Endothelial cell (in vitro differentiated cells): ENCODE measurements around the gene ATAD3A. TPM values are rescaled to one million over a fixed set of nuclear protein-coding genes. Genes with fewer than 3 reads are reported as not detected.
"Not testable (repeated sequence)": the region's sequence is repeated elsewhere in the genome, so short reads cannot be mapped to it uniquely, and the experiment has no call there.

Experiments used
- DNase-seq: peaks from one replicate; pipeline ENCODE4 v3.0.0; 2021; ENCODE audit warnings: low spot score
- H3K27ac Mint-ChIP-seq: one replicate; pipeline ENCODE4 v1.8.0; 2021; ENCODE audit warnings: mixed read lengths, inconsistent platforms; ENCODE audit not compliant: unreplicated experiment
- H3K27me3 Mint-ChIP-seq: one replicate; pipeline ENCODE4 v1.8.0; 2021; ENCODE audit warnings: mild to moderate bottlenecking, moderate library complexity, mixed read lengths, inconsistent platforms; ENCODE audit not compliant: unreplicated experiment
- H3K36me3 Mint-ChIP-seq: one replicate; pipeline ENCODE4 v1.8.0; 2021; ENCODE audit warnings: mild to moderate bottlenecking, low read depth, mixed read lengths, inconsistent platforms; ENCODE audit not compliant: unreplicated experiment
- H3K4me1 Mint-ChIP-seq: one replicate; pipeline ENCODE4 v1.8.0; 2021; ENCODE audit warnings: mild to moderate bottlenecking, mixed read lengths, inconsistent platforms; ENCODE audit not compliant: unreplicated experiment
- H3K4me3 Mint-ChIP-seq: one replicate; pipeline ENCODE4 v1.8.0; 2021; ENCODE audit warnings: mild to moderate bottlenecking, mixed read lengths, inconsistent platforms; ENCODE audit not compliant: unreplicated experiment
- H3K9me3 Mint-ChIP-seq: one replicate; pipeline ENCODE4 v1.8.0; 2021; ENCODE audit warnings: mixed read lengths, inconsistent platforms; ENCODE audit not compliant: unreplicated experiment
- total RNA-seq: library from RNA; stranded (reverse); fragmentation: NEBNext Ultra II Directional; extraction: Animal tissue kit (Norgen Biotek cat#: 25700); gene quantifications from one replicate; pipeline ENCODE4 v1.2.1, GENCODE V29; 2021; ENCODE audit not compliant: unreplicated experiment
- TF ChIP-seq, protein P1 (sequence below): fragments of 200-600 bp; sonication (generic); IDR thresholded peaks from one replicate; pipeline ENCODE4 v1.5.0; 2021; ENCODE audit warnings: antibody characterized with exemption; ENCODE audit not compliant: unreplicated experiment

The ATAD3A gene
- total RNA-seq, 1 donor from 2014 or later: 30.4 TPM

DNA sequence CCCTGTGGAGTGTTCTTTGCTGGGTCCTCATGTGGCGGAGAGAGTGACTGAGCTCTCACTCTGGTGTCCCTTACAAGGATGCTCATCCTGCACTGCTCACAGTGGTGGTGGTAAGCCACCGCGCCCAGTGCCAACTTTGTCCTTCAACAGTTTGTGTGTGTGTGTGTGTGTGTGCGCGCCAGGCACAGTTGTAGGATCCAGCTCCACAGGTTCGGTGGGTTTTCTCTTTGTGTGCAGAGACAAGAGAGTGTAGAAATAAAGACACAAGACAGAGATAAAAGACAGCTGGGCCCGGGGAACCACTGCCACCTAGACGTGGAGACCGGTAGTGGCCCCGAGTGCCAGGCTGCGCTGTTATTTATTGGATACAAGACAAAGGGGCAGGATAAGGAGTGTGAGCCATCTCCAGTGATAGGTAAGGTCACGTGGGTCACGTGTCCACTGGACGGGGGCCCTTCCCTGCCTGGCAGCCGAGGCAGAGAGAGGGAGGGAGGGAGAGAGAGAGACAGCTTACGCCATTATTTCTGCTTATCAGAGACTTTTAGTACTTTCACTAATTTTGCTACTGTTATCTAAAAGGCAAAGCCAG is 7.1 kb upstream of the ATAD3A start:
- H3K4me1 Mint-ChIP-seq: not testable (repeated sequence)
- TF ChIP-seq, protein P1, sequence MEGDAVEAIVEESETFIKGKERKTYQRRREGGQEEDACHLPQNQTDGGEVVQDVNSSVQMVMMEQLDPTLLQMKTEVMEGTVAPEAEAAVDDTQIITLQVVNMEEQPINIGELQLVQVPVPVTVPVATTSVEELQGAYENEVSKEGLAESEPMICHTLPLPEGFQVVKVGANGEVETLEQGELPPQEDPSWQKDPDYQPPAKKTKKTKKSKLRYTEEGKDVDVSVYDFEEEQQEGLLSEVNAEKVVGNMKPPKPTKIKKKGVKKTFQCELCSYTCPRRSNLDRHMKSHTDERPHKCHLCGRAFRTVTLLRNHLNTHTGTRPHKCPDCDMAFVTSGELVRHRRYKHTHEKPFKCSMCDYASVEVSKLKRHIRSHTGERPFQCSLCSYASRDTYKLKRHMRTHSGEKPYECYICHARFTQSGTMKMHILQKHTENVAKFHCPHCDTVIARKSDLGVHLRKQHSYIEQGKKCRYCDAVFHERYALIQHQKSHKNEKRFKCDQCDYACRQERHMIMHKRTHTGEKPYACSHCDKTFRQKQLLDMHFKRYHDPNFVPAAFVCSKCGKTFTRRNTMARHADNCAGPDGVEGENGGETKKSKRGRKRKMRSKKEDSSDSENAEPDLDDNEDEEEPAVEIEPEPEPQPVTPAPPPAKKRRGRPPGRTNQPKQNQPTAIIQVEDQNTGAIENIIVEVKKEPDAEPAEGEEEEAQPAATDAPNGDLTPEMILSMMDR: peak; percentile 62

DNA sequence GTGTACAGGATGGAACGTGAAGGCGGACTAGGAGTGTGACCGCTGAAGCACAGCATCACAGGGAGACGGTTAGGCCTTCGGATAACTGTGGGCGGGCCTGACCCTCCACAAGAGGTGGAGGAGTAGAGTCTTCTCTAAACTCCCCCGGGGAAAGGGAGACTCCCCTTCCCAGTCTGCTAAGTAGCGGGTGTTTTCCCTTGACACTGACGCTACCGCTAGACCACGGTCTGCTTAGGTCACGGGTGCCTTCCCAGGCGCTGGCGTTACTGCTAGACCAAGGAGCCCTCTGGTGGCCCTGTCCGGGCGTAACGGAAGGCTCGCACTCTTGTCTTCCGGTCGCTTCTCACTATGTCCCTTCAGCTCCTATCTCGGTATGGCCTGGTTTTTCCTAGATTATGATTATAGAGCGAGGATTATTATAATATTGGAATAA is 6.6 kb upstream of the ATAD3A start:
- not testable (repeated sequence) for H3K9me3 Mint-ChIP-seq, H3K4me1 Mint-ChIP-seq, DNase-seq, H3K27ac Mint-ChIP-seq, H3K27me3 Mint-ChIP-seq, H3K4me3 Mint-ChIP-seq, H3K36me3 Mint-ChIP-seq

More for the DNA sequence above, 7.1 kb upstream of the ATAD3A start:
- not testable (repeated sequence) for H3K36me3 Mint-ChIP-seq, H3K27me3 Mint-ChIP-seq, H3K9me3 Mint-ChIP-seq
- DNase-seq: peak; percentile 59
- peak overlapping the region; percentile 37 for H3K4me3 Mint-ChIP-seq
- peak overlapping the region; percentile 82 for H3K27ac Mint-ChIP-seq

DNA sequence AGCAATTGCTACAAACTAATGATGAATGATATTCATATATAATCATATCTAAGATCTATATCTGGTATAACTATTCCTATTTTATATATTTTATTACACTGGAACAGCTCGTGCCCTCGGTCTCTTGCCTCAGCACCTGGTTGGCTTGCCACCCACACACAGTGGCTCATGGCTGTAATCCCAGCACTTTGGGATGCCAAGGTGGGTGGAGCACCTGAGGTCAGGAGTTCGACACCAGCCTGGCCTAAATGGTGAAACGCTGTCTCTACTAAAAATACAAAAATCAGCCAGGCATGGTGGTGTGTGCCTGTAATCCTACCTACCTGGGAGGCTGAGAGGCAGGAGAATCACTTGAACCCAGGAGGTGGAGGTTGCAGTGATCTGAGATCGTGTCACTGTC is 6.2 kb upstream of the ATAD3A start:
- H3K27ac Mint-ChIP-seq, H3K4me1 Mint-ChIP-seq, DNase-seq, H3K9me3 Mint-ChIP-seq, H3K27me3 Mint-ChIP-seq, H3K36me3 Mint-ChIP-seq, H3K4me3 Mint-ChIP-seq: not testable (repeated sequence)

DNA sequence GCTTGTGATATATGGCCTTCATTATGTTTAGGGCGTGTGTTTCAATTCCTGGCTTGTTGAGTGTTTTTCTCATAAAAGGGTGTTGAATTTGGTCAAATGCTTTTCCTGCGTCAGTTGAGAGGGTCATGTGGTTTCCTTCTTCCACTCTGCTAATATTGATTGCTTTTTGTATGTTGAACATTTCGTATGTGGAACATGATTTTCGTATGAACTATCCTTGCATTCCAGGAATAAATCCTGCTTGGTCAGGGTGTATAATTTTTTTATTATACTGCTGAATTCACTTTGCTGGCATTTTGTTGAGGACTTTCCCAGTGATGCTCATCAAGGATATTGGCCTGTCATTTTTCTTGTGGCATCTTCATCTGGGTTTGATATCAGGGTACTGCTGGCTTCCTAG is 4.7 kb upstream of the ATAD3A start:
- Mint-ChIP-seq H3K4me3 (no peak overlapping the region), H3K27me3 (peaks cover 6% of the 10 kb centered on the region), H3K9me3 (no peaks in the 10 kb centered on the region), H3K27ac (no peak overlapping the region), H3K4me1 (peaks cover 8% of the 10 kb centered on the region), H3K36me3 (peaks cover 6% of the 10 kb centered on the region)
- DNase-seq: no peak
- TF ChIP-seq, protein P1: no peak

DNA sequence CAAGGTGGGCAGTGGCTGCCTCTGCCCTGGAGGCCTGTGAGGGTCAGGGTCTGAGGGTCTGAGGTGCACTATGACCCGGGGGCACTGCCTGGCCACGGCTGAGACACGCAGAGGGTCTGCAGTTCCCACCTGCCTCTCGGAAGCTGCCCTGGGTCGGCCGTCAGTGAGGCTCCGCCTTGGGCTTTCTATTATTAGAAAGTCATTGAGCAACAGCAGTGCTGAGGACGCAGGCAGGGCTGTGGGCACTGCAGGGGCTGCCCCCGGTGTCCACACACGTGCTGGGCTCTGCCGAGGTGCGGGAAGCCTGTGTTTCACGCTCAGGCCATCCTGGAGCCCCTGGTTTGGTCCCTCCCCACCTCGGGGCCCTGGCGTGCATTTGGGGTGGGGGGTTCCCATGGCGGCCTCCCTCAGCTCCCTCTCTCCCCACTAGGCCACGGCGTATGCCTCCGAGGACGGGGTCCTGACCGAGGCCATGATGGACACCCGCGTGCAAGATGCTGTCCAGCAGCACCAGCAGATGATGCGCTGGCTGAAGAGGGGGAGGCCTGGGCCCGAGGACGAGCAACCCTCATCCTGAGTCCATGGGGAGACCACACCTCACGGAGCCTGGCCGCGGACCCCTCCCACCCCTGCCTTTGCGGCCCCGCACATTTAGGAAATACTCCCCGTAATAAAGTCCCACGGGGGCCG is 3.0 kb upstream of the ATAD3A start:
- not testable (repeated sequence) for H3K27ac Mint-ChIP-seq, H3K4me3 Mint-ChIP-seq, DNase-seq, H3K9me3 Mint-ChIP-seq, H3K36me3 Mint-ChIP-seq, H3K27me3 Mint-ChIP-seq
- H3K4me1 Mint-ChIP-seq: peaks cover 10% of the 10 kb centered on the region

DNA sequence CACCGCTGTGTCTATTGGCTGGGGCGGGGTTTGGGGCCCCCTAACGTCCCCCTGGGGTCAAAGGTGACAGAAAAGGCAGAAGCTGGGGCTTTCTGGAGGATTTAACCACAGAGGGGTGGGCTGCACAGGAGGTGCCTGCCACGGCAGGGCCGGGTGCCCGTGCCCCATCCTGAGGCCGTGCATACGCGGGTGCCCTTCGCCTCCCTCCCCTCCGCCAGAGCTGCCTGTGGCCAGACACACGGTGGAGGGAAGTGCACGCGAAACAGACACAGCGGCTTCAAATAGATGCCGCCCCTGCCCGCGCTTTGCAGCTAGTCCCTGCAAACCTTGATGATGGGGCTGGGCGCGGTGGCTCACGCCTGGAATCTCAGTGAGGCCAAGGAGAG is 2.5 kb upstream of the ATAD3A start:
- peaks cover 10% of the 10 kb centered on the region for H3K4me1 Mint-ChIP-seq
- H3K9me3 Mint-ChIP-seq, H3K36me3 Mint-ChIP-seq, H3K27ac Mint-ChIP-seq, DNase-seq, H3K27me3 Mint-ChIP-seq, H3K4me3 Mint-ChIP-seq: not testable (repeated sequence)

DNA sequence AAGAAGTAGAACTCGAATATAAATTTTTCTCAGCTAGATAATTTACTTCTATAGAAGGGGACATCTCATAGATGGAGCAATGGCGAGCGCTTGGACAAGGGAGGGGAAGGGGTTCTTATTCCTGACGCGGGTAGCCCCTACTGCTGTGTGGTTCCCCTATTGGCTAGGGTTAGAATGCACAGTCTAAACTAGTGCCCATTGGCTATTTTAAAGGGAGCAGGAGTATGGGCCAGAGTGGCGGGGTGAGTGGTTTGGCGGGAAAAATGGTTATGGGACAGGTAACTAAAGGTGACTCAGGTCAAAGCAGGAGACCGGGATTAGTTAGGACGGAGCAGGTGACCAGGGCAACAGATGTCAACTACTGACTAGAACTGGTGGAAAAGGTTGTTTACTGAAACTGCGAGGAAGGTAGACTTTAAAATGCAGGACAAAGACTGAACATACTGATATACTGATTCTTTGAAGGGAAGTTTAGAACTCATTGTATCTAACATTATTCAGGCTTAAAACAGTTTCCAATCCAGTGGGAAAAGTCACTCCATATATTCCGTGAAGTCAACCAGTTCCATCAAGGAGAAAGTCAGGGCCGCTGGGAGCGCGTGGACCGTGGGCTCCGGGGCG is 940 bp upstream of the ATAD3A start:
- peaks cover 6% of the 10 kb centered on the region for H3K36me3 Mint-ChIP-seq
- no peak for DNase-seq
- no peaks in the 10 kb centered on the region for H3K9me3 Mint-ChIP-seq
- H3K4me3 Mint-ChIP-seq: peak overlapping the region; percentile 98
- TF ChIP-seq, protein P1: no peak
- peaks cover 8% of the 10 kb centered on the region for H3K4me1 Mint-ChIP-seq
- peak overlapping the region; percentile 95 for H3K27ac Mint-ChIP-seq
- H3K27me3 Mint-ChIP-seq: peaks cover 9% of the 10 kb centered on the region

DNA sequence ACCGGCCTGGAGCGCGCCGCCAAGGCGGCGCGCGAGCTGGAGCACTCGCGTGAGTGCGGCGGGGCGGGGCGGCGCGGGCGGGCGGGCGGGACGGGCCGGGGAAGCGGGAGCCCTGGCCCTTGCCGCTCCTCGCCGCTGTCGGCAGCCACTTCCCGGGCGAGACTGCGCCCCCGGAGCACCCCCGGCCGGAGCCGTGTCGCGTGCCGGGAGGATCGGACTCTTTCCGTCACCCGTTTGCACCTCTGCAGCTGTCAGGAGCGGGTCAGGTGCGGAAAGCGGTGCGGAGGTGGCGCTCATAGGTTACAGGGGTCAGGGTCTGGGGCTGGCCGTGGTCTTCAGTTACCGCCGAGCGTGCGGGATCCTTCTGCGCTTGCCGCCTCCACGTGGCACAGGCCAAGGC is 463 bp downstream of the ATAD3A start:
- H3K27me3 Mint-ChIP-seq, H3K4me1 Mint-ChIP-seq, H3K9me3 Mint-ChIP-seq, DNase-seq, H3K36me3 Mint-ChIP-seq, H3K27ac Mint-ChIP-seq: not testable (repeated sequence)
- H3K4me3 Mint-ChIP-seq: peak overlapping the region; percentile 81

DNA sequence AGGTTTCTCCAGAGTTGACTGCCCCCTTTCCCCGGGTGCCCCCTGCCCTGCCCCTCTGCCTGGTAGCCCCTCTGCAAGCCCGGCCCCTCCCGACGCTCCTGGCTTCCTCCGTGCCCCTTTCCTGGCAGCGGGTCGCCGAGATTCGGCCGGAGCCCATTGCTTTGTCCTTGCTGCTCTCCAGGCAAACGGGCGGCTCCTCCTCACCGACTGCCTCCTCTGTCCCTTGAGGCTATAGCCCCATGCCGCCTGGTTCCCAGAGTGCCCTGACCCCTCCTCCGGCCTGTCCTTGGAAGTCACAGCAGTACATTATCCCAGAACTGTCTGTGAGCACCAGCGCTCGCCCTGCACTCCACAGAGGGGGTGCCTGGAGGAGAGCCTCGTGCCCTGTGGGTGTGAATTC is 1.7 kb downstream of the ATAD3A start:
- H3K9me3 Mint-ChIP-seq, H3K27ac Mint-ChIP-seq, DNase-seq, H3K27me3 Mint-ChIP-seq, H3K4me1 Mint-ChIP-seq: not testable (repeated sequence)
- Mint-ChIP-seq H3K36me3 (peaks cover 14% of the 10 kb centered on the region), H3K4me3 (peak overlapping the region; percentile 79)
